Middle frontal gyrus (tissue), 1 donor: ENCODE data around the gene C6orf120.
"Not testable (repeated sequence)": the region's sequence is repeated elsewhere in the genome, so short reads cannot be mapped to it uniquely, and the experiment has no call there.

Source experiments
- DNase-seq: peaks from one replicate; pipeline ENCODE4 v3.0.0-alpha.2; 2015; ENCODE audit warnings: low spot score; ENCODE audit errors: extremely low spot score

Gene C6orf120

GRCh38 chr6:169678342-169678741 is 23.6 kb upstream of the C6orf120 start:
- DNase-seq, result no peak

DNA sequence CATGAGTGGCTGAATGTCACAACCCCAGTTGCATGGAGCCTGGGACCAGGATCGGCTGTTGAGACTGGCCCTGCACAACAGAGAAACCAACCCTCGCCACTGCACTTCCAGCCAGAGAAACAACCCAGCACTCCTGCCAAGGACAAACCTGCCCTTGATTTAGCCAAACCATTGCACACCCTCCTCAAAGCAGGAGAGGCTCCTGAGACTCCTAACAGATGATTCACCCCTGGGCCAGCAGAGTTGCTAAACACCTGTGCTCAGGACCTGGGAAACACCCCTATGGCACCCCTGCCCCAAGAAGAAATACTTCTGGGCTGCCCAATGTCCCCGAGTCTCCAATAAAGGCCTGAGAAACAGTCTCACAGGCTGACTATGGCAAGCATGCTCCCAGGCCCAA is 17.9 kb upstream of the C6orf120 start:
- DNase-seq, result no peak

- DNase-seq, result no peak
Measured at GRCh38 chr6:169685860-169686259, 16.1 kb upstream of the C6orf120 start.

- no peak for DNase-seq
Measured at GRCh38 chr6:169689287-169689686, 12.6 kb upstream of the C6orf120 start.

DNA sequence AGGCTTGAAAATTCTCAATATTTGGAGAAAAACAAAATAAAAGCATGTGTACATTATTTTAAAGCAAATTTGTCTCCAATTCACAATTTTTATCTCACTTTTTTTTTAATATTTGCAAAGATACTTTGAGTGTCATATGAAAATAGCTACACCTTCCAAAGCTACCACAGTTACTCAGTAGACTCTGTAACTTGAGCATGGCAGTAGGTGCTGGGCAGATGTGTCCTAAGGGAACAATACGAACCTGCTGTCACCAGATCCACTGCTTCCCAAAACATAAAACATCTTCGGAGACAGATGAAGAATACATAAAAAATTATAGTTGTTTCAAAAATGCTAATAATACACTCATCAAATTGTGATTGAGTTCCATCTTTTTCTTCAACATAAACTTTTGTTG is 10.7 kb upstream of the C6orf120 start:
- DNase-seq, result no peak

DNA sequence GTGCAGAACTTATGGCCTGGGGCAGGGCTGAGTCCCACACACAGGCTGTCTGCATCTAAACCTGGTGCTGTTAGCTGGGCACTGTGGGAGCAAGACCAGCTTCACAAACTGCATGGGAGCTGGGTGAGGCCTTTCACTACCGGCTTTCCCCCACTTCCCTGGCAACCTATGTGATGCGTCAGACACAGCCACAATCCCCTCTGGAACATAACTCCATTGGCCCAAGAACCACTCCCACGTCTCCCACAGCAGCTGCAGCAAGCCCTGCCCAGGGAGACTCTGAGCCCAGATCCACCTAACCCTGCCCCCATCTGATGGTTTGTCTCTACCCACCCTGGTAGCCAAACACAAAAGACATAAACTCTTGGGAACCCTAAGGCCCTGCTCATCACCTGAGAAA is 9.4 kb upstream of the C6orf120 start:
- no peak for DNase-seq

DNA sequence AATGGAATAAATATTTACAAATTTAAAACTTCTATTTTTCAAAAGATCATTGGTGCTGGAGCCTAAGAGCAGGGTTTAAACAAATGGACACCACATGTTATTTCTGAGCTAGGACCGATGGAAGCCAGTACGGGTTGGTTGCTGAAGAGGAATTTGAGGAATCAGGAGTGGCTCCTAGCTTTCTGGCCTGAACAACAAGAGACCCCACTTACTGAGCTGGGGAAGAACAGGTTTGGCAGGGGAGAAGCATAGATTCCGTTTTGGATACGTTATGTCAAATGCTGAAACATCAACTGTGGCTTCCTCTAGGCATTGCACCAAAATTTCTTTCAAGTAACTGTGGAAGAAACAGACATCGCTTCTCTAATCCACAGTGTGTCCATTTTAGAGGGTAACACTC is 6.8 kb upstream of the C6orf120 start:
- no peak for DNase-seq

DNA sequence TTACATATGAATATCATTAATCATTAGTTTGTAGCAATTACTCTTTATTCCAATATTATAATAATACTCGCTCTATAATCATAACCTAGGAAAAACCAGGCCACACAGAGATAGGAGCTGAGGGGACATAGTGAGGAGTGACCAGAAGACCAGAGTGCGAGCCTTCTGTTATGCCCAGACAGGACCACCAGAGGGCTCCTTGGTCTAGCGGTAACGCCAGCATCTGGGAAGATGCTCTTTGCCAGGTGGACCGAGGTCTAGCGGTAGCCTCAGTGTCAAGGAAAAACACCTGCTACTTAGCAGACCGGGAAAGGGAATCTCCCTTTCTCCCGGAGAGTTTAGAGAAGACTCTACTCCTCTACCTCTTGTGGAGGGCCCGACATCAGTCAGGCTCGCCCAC is 4.8 kb upstream of the C6orf120 start:
- DNase-seq, result not testable (repeated sequence)

- no peak for DNase-seq
Measured at GRCh38 chr6:169700296-169700695, 1.6 kb upstream of the C6orf120 start.

GRCh38 chr6:169701311-169701953 is 494 bp upstream of the C6orf120 start:
- DNase-seq, result no peak

DNA sequence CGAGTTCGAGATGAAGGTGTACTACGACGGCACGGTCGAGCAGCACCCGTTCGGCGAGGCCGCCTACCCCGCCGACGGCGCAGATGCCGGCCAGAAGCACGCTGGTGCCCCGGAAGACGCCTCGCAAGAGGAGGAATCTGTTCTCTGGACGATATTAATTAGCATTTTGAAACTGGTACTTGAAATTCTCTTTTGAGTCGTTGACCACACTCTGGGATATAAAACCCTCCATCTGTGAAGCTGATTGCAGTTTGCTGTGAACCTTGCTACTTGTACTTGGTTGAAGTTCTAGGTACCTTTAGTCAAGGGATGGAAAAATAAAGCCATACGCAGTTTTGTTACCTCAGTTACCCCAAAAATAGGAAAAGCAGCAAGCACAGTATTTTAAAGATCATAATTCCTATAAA is 917 bp downstream of the C6orf120 start:
- DNase-seq, result no peak

DNA sequence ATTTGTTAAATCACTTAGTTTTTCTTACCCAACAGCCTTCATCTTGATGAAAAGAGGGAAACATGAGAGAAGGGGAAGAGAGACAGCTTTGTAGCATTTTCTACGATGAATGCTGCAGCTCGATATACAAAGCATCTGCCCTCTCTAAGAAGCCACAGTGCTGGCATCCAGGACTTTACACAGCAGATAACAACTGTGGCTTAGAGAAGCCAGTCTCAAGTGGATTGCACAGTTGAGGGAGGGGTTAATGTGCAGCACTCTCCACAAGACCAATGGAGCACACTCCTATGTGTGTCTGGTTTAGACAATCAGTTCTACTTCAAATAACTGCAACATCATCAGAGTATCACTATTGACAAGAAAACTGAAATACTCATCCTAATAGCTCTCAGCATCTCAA is 5.8 kb downstream of the C6orf120 start:
- DNase-seq, result no peak

DNA sequence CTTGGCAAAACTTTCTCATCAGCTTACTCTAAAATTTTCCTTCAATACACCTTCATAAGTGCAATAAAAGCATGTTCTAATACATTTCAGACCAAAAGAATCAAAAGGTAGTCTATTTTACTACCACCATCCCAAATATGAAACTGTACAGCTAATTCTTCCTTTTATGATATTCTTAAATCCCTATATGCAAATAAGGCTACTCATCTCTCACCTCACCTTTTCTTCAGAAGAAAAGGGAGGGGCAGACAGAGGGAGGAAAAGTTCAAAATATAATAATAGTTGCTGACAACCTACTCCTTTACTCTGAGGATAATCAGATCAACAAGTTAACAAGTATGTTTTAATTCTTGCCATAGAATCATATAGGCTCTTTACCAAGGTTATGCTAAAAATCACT is 7.4 kb downstream of the C6orf120 start:
- no peak for DNase-seq

GRCh38 chr6:169710009-169710408 is 8.1 kb downstream of the C6orf120 start:
- no peak for DNase-seq

GRCh38 chr6:169714178-169714577 is 12.3 kb downstream of the C6orf120 start:
- no peak for DNase-seq

- DNase-seq, result no peak
Measured at GRCh38 chr6:169714595-169714994, 12.7 kb downstream of the C6orf120 start.

- DNase-seq, result no peak
Measured at GRCh38 chr6:169719117-169719516, 17.2 kb downstream of the C6orf120 start.

DNA sequence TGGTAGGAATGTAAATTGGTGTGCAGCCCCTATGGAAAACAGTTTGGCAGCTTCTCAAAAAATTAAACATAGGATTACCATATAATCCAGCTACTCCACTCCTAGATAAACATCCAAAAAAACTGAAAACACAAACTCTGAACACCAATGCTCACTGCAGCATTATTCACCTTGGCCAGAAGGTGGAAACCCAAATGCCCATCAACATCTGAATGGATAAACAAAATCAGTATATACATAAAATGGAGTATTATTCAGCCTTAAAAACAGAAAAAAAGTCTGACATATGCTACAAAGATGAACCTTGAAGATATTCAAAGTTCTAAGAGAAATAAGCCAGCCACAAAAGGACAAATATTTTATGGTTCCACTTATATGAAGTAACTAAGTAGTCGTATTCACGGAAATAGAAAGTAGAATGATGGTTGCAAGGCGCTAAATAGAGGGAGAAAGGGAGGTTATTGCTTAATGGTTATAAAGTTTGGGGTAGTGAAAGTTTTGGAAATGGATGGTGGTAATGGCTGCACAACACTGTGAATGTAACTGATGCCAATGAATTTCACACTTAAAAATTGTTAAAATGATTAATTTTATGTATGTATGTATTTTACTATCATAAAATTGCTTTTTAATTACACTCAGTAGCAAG is 18.4 kb downstream of the C6orf120 start:
- DNase-seq, result no peak

GRCh38 chr6:169722362-169723199 is 20.7 kb downstream of the C6orf120 start:
- no peak for DNase-seq

DNA sequence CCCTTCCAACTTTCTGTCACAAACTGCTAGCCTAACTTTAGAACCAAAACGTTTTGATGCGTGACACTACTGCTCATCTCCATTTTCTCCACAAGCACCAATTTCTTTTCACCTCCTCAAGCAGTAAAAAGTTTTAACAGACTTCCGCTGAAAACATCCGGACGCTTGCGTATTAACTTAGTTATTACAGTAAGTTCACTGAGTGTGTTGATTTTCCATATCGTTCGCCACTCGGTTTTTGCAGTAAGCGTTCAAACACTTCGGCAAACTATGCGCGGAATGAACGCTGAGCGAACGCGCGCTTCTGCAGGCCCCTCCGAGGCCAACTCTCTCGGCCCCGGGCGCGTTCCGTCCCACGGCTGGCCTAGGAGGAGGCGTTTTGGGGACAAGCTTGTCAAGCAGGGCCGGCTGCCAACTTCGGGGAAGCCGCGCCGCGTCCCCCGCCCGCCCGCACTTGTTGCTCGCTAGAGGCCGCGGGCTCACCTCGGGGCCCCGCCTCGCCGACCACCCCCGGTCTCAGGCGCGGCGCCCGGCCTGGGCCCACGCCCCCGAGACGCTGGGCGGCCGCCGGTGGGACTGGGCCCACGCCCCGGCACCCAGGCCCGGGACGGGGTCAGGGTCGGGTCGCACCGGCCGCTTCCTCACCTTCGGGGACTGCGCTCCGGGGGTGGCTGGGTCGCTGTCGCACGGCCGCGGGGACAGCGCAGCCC is 21.4 kb downstream of the C6orf120 start:
- peak; percentile 37 for DNase-seq

DNA sequence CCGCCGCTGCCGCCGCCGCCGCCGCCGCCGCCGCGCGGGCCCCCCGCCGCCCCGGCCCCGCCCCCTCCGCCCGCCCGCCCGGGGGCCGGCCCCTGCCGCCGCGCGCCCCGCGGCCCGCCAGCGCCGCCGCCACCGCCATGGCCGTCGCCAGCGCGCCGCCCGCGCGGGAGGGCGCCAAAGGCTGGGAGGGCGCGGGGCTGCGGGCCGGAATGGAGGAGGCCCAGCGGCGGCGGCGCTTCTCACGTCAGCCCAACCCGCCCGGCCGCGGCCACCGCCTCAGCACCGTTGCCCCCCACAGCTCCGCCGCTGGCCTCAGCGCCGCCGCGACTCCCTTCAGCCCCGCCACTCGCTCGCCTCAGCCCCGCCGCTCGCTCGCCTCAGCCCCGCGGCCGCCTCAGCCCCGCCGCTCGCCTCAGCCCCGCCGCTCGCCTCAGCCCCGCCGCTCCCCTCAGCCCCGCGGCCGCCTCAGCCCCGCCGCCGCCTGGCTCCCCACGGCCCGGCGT is 22.1 kb downstream of the C6orf120 start:
- DNase-seq, result no peak
